ENCODE data around the gene GRPEL1. TPM values are rescaled to one million over a fixed set of nuclear protein-coding genes. Genes with fewer than 3 reads are reported as not detected.
"Not testable (repeated sequence)": the region's sequence is repeated elsewhere in the genome, so short reads cannot be mapped to it uniquely, and the experiment has no call there.

GRPEL1 gene
- total RNA-seq, 1 experiment from 2014 or later, result 82.9 TPM

- POLR2A ChIA-PET, result no interaction called here
- peaks cover 6% of the 10 kb centered on the region for H3K9me3 Mint-ChIP-seq (ENCODE audit: unreplicated experiment)
- no TSS peak for BruUV-seq (replicated peaks)
- CTCF ChIA-PET, result interaction anchor here (0.6 to 5.7 kb wide), 13 partner anchors 11 to 947 kb away, joined by 3 to 48 read pairs (median 5); partner anchors contain the start of gene SORCS2
- DNase-seq (ENCODE audit: unreplicated experiment), result no peak
- H3K27ac Mint-ChIP-seq (ENCODE audit: low read depth, unreplicated experiment), result no peak overlapping the region
- H3K27me3 Mint-ChIP-seq (ENCODE audit: insufficient read depth, unreplicated experiment), result peaks cover 17% of the 10 kb centered on the region
- H3K4me1 Mint-ChIP-seq (ENCODE audit: insufficient read depth, unreplicated experiment), result peaks cover 7% of the 10 kb centered on the region
- intact Hi-C loops (cut with micrococcal nuclease), result loop anchor here (5.0 kb wide), 2 partner anchors 742 to 822 kb away; no protein-coding TSS in a partner anchor
- H3K36me3 Mint-ChIP-seq (ENCODE audit: insufficient read depth, unreplicated experiment), result no peaks in the 10 kb centered on the region
- TF ChIP-seq CTCF (IDR thresholded peaks at IDR 0.05; ENCODE audit: unreplicated experiment), result no peak
- no peak overlapping the region for H3K4me3 Mint-ChIP-seq (ENCODE audit: unreplicated experiment)
Measured at GRCh38 chr4:7083597-7084563, 16.0 kb upstream of the GRPEL1 start.

GRCh38 chr4:7079909-7080308, 12.0 kb upstream of the GRPEL1 start:
- POLR2A ChIA-PET; H3K27ac Mint-ChIP-seq (ENCODE audit: low read depth, unreplicated experiment); H3K4me3 Mint-ChIP-seq (ENCODE audit: unreplicated experiment); H3K36me3 Mint-ChIP-seq (ENCODE audit: insufficient read depth, unreplicated experiment); DNase-seq (ENCODE audit: unreplicated experiment); BruUV-seq (replicated peaks); H3K9me3 Mint-ChIP-seq (ENCODE audit: unreplicated experiment); H3K4me1 Mint-ChIP-seq (ENCODE audit: insufficient read depth, unreplicated experiment): not testable (repeated sequence)
- H3K27me3 Mint-ChIP-seq (ENCODE audit: insufficient read depth, unreplicated experiment), result peaks cover 11% of the 10 kb centered on the region
- CTCF ChIA-PET, result interaction anchor here (0.6 to 2.2 kb wide), 4 partner anchors 9 to 976 kb away, joined by 4 to 8 read pairs (median 6); no protein-coding TSS in a partner anchor
- intact Hi-C loops (cut with micrococcal nuclease), result loop anchor here (5.0 kb wide), 2 partner anchors 738 to 818 kb away; no protein-coding TSS in a partner anchor

GRCh38 chr4:7079483-7079882, 11.6 kb upstream of the GRPEL1 start:
- H3K27ac Mint-ChIP-seq (ENCODE audit: low read depth, unreplicated experiment); H3K4me1 Mint-ChIP-seq (ENCODE audit: insufficient read depth, unreplicated experiment); intact Hi-C loops (cut with micrococcal nuclease); H3K36me3 Mint-ChIP-seq (ENCODE audit: insufficient read depth, unreplicated experiment); H3K27me3 Mint-ChIP-seq (ENCODE audit: insufficient read depth, unreplicated experiment); BruUV-seq (replicated peaks); H3K9me3 Mint-ChIP-seq (ENCODE audit: unreplicated experiment); H3K4me3 Mint-ChIP-seq (ENCODE audit: unreplicated experiment); DNase-seq (ENCODE audit: unreplicated experiment): not testable (repeated sequence)
- ChIA-PET CTCF (interaction anchor here (0.6 to 2.2 kb wide), 6 partner anchors 9 to 665 kb away, joined by 3 to 8 read pairs (median 4); no protein-coding TSS in a partner anchor), POLR2A (interaction anchor here (0.9 kb wide), 1 partner anchor 37 kb away, joined by 3 read pairs; the partner anchor contains the start of gene TADA2B)

GRCh38 chr4:7078025-7078424, 10.2 kb upstream of the GRPEL1 start:
- Mint-ChIP-seq H3K4me1 (ENCODE audit: insufficient read depth, unreplicated experiment) (peaks cover 7% of the 10 kb centered on the region), H3K9me3 (ENCODE audit: unreplicated experiment) (peaks cover 6% of the 10 kb centered on the region), H3K27me3 (ENCODE audit: insufficient read depth, unreplicated experiment) (no peaks in the 10 kb centered on the region), H3K36me3 (ENCODE audit: insufficient read depth, unreplicated experiment) (no peaks in the 10 kb centered on the region), H3K27ac (ENCODE audit: low read depth, unreplicated experiment) (no peak overlapping the region), H3K4me3 (ENCODE audit: unreplicated experiment) (no peak overlapping the region)
- DNase-seq (ENCODE audit: unreplicated experiment), result no peak
- no peak for TF ChIP-seq CTCF (IDR thresholded peaks at IDR 0.05; ENCODE audit: unreplicated experiment)
- intact Hi-C loops (cut with micrococcal nuclease), result no loop called here
- ChIA-PET CTCF (interaction anchor here (1.4 kb wide), 1 partner anchor 104 kb away, joined by 4 read pairs; no protein-coding TSS in a partner anchor), POLR2A (interaction anchor here (0.9 kb wide), 1 partner anchor 12 kb away, joined by 3 read pairs; no protein-coding TSS in a partner anchor)
- no TSS peak for BruUV-seq (replicated peaks)

GRCh38 chr4:7077371-7077770, 9.5 kb upstream of the GRPEL1 start:
- no peak overlapping the region for H3K4me3 Mint-ChIP-seq (ENCODE audit: unreplicated experiment)
- H3K9me3 Mint-ChIP-seq (ENCODE audit: unreplicated experiment), result peaks cover 6% of the 10 kb centered on the region
- H3K27ac Mint-ChIP-seq (ENCODE audit: low read depth, unreplicated experiment), result no peak overlapping the region
- no peaks in the 10 kb centered on the region for H3K36me3 Mint-ChIP-seq (ENCODE audit: insufficient read depth, unreplicated experiment)
- ChIA-PET CTCF (interaction anchor here (0.9 kb wide), 1 partner anchor 34 kb away, joined by 3 read pairs; the partner anchor contains the start of gene TADA2B), POLR2A (interaction anchor here (0.6 kb wide), 1 partner anchor 24 kb away, joined by 3 read pairs; no protein-coding TSS in a partner anchor)
- no peak for DNase-seq (ENCODE audit: unreplicated experiment)
- intact Hi-C loops (cut with micrococcal nuclease), result no loop called here
- TF ChIP-seq CTCF (IDR thresholded peaks at IDR 0.05; ENCODE audit: unreplicated experiment), result no peak
- H3K4me1 Mint-ChIP-seq (ENCODE audit: insufficient read depth, unreplicated experiment), result peaks cover 6% of the 10 kb centered on the region
- no TSS peak for BruUV-seq (replicated peaks)
- no peaks in the 10 kb centered on the region for H3K27me3 Mint-ChIP-seq (ENCODE audit: insufficient read depth, unreplicated experiment)

Measured in MCF 10A (cell line).